Upper lobe of right lung (tissue), 1 donor: ENCODE measurements around the gene LRIG1. TPM values are rescaled to one million over a fixed set of nuclear protein-coding genes. Genes with fewer than 3 reads are reported as not detected.

Experiments used
- ATAC-seq: fragments of 200-7000 bp; cut with Tn5 transposase; one replicate; pipeline ENCODE4 v1.9.1; 2020; ENCODE audit warnings: mild to moderate bottlenecking, moderate library complexity
- DNase-seq: peaks from one replicate; pipeline ENCODE4 v3.0.0-alpha.2; 2020
- H3K27ac ChIP-seq: fragments of 200-600 bp; one replicate; pipeline ENCODE4 v1.8.0; 2022
- H3K27me3 ChIP-seq: fragments of 200-600 bp; one replicate; pipeline ENCODE4 v1.8.0; 2022; ENCODE audit warnings: mild to moderate bottlenecking
- H3K36me3 ChIP-seq: fragments of 200-600 bp; one replicate; pipeline ENCODE4 v1.8.0; 2022
- H3K4me1 ChIP-seq: fragments of 200-600 bp; one replicate; pipeline ENCODE4 v1.8.0; 2022
- H3K4me3 ChIP-seq: fragments of 200-600 bp; one replicate; pipeline ENCODE4 v1.8.0; 2022; ENCODE audit warnings: mild to moderate bottlenecking
- H3K9me3 ChIP-seq: fragments of 200-600 bp; one replicate; pipeline ENCODE4 v1.8.0; 2022
- intact Hi-C: fragments of 100-400 bp; cut with DNase I; formaldehyde crosslinking; loops from one replicate; pipeline ENCODE4 v1.11.0; 2022
- total RNA-seq: library from RNA; stranded (reverse); fragmentation: NEBNext Ultra II Directional; extraction: Animal tissue kit (Norgen Biotek cat#: 25700); gene quantifications from one replicate; pipeline ENCODE4 v1.2.1, GENCODE V29; 2021
- TF ChIP-seq, protein P1 (sequence below): fragments of 200-600 bp; IDR thresholded peaks from one replicate; pipeline ENCODE4 v1.8.0; 2022; ENCODE audit warnings: antibody characterized with exemption
- donor health status: DM: no; HTN: yes; CAD: no; lungs with severe emphysema.

Gene LRIG1
- total RNA-seq, 1 donor from 2014 or later, result 56.2 TPM

DNA sequence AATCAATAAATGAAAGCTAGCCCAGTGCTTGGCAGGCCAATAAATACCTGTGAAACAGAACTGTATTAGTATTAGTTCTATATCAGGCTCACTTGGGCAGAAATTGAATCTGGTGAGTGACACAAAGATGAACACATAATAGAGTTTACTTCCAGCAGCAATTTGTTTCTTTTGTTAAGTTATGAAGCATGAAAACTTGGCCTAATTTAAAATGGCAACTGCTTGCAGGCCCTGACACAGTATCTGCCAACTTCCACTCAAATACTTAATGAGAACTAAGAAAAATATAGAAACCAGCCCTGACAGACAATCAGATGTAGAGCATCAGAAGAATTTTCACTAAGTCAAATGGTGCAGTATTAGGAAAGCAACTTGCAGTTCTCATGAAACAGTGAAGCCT is 37.6 kb upstream of the LRIG1 start:
- Histone ChIP-seq H3K27me3 (no peaks in the 10 kb centered on the region), H3K27ac (no peak overlapping the region), H3K9me3 (no peaks in the 10 kb centered on the region), H3K36me3 (no peaks in the 10 kb centered on the region), H3K4me1 (no peaks in the 10 kb centered on the region), H3K4me3 (no peak overlapping the region)
- intact Hi-C loops, result no loop called here
- TF ChIP-seq, protein P1, sequence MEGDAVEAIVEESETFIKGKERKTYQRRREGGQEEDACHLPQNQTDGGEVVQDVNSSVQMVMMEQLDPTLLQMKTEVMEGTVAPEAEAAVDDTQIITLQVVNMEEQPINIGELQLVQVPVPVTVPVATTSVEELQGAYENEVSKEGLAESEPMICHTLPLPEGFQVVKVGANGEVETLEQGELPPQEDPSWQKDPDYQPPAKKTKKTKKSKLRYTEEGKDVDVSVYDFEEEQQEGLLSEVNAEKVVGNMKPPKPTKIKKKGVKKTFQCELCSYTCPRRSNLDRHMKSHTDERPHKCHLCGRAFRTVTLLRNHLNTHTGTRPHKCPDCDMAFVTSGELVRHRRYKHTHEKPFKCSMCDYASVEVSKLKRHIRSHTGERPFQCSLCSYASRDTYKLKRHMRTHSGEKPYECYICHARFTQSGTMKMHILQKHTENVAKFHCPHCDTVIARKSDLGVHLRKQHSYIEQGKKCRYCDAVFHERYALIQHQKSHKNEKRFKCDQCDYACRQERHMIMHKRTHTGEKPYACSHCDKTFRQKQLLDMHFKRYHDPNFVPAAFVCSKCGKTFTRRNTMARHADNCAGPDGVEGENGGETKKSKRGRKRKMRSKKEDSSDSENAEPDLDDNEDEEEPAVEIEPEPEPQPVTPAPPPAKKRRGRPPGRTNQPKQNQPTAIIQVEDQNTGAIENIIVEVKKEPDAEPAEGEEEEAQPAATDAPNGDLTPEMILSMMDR, result no peak
- ATAC-seq, result no peak
- DNase-seq, result no peak

- ATAC-seq (no peak), DNase-seq (no peak)
- H3K36me3 ChIP-seq, result no peaks in the 10 kb centered on the region
- H3K9me3 ChIP-seq, result no peaks in the 10 kb centered on the region
- no peak overlapping the region for H3K27ac ChIP-seq
- intact Hi-C loops, result no loop called here
- H3K4me3 ChIP-seq, result no peak overlapping the region
- TF ChIP-seq, protein P1, result no peak
- no peaks in the 10 kb centered on the region for H3K27me3 ChIP-seq
- H3K4me1 ChIP-seq, result no peaks in the 10 kb centered on the region
Measured at GRCh38 chr3:66537735-66538134, 36.9 kb upstream of the LRIG1 start.

GRCh38 chr3:66536791-66537190 is 36.0 kb upstream of the LRIG1 start:
- Histone ChIP-seq H3K9me3 (no peaks in the 10 kb centered on the region), H3K36me3 (no peaks in the 10 kb centered on the region), H3K27me3 (no peaks in the 10 kb centered on the region), H3K27ac (no peak overlapping the region), H3K4me3 (no peak overlapping the region), H3K4me1 (no peaks in the 10 kb centered on the region)
- no peak for ATAC-seq
- TF ChIP-seq, protein P1, result no peak
- intact Hi-C loops, result no loop called here
- no peak for DNase-seq

DNA sequence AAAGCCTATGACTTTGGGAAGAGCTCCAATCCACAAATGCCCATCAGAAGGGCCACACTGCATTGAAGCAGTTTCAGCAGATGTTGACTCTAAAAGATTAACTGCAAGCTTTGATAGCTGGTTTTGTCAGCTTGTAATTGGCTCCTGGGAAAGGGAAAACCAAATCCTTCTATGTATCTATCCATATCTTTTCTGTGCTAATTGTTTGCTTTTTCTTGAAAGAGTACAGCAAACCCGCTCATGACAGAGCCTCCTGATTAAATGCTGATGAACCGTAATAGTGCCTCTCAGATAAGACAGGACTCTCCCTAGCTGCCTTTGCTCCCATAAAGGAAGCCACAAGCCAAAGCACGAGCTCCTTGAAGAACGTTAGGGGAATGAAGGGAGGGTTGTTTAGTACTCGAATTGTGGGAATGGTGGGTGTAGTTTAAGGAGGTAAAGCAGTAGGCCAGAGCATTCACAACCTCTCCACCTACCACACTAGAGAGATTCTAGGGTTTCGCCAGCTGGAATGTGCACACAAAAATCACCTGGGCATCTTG is 33.6 kb upstream of the LRIG1 start:
- no peaks in the 10 kb centered on the region for H3K27me3 ChIP-seq
- H3K36me3 ChIP-seq, result no peaks in the 10 kb centered on the region
- ATAC-seq, result no peak
- no peak overlapping the region for H3K4me3 ChIP-seq
- H3K27ac ChIP-seq, result no peak overlapping the region
- intact Hi-C loops, result no loop called here
- no peaks in the 10 kb centered on the region for H3K4me1 ChIP-seq
- DNase-seq, result no peak
- TF ChIP-seq, protein P1, result no peak
- no peaks in the 10 kb centered on the region for H3K9me3 ChIP-seq

- Histone ChIP-seq H3K36me3 (no peaks in the 10 kb centered on the region), H3K27me3 (no peaks in the 10 kb centered on the region), H3K27ac (no peak overlapping the region), H3K9me3 (no peaks in the 10 kb centered on the region), H3K4me3 (no peak overlapping the region), H3K4me1 (no peaks in the 10 kb centered on the region)
- intact Hi-C loops, result no loop called here
- DNase-seq (no peak), ATAC-seq (no peak)
- TF ChIP-seq, protein P1, result no peak
Measured at GRCh38 chr3:66532613-66533012, 31.8 kb upstream of the LRIG1 start.

DNA sequence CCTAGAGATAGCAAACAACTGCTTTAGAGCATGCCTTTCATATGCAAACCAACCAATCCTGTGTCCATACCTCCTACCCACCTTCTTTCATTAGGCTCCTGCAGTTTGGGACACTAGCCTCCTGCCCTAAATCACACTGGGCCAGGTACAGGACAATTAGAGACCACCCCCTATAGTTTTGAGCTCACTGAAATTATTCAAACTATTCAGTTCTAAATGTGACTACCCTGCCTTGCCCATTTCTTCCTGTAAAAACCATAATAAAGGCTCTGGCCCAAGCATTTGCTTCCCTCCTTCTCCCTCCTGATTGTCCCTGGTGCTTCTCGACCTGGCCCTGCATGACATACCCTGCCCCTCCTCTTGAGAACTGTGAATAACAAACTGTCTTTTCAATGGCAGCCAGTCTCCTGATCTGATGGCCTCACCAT is 31.4 kb upstream of the LRIG1 start:
- TF ChIP-seq, protein P1, result no peak
- H3K9me3 ChIP-seq, result no peaks in the 10 kb centered on the region
- no peak for DNase-seq
- H3K4me1 ChIP-seq, result no peaks in the 10 kb centered on the region
- H3K27ac ChIP-seq, result no peak overlapping the region
- no peak for ATAC-seq
- H3K4me3 ChIP-seq, result no peak overlapping the region
- H3K27me3 ChIP-seq, result no peaks in the 10 kb centered on the region
- H3K36me3 ChIP-seq, result no peaks in the 10 kb centered on the region
- intact Hi-C loops, result no loop called here
